Keratinocyte (primary cell): ENCODE measurements around the gene PGPEP1.

ENCODE experiments used
- CTCF ChIP-seq, 3 experiments: IDR thresholded peaks in 1 of 3; conservative IDR thresholded peaks in 1 of 3; optimal IDR thresholded peaks in 1 of 3; 2 replicates in 2 of 3; 3 replicates in 1 of 3; pipeline versions ENCODE3 to v1.5.1; 2011; ENCODE audit warnings: low read length in 3 of 3, mild to moderate bottlenecking in 3 of 3, moderate library complexity in 2 of 3, control low read depth in 1 of 3, inconsistent platforms in 1 of 3; ENCODE audit not compliant: insufficient read depth in 2 of 3; ENCODE audit errors: extremely low read depth in 1 of 3
- EZH2 ChIP-seq: IDR thresholded peaks from one replicate; pipeline ENCODE4 v1.6.1; 2012; ENCODE audit warnings: inconsistent platforms, mild to moderate bottlenecking, low read length, moderate library complexity

- TF ChIP-seq CTCF (optimal IDR thresholded peaks at IDR 0.05 in 1 of 3, IDR thresholded peaks at IDR 0.05 in 1 of 3, conservative IDR thresholded peaks at IDR 0.05 in 1 of 3; ENCODE audit: extremely low read depth in 1 of 3, insufficient read depth in 2 of 3, low read length in 3 of 3), result no peak
- TF ChIP-seq EZH2, result no peak
These were observed 76.4 kb downstream of the PGPEP1 start for GRCh38 chr19:18416778-18417249.
